ENCODE results near the gene KCNAB1.

The KCNAB1 gene

DNA sequence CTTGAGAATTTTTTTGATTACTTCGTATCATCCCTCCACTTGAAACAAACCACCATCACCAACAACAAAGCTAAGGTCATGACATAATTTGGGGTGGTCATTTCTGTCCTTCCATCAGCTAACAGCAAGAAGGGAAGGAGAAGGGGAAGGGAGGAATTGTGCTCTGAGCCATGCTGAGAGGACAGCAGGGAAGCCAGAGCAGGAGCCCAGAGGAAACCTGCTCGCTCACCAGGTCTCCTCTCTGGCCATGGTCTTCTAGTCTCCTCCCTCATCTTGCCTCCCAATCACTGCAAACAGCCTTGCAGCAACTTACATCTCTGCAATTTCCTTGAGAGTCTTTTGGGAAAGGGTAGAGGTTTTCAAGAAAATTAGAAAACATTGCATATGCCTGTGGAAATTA lies 237.9 kb downstream of the KCNAB1 start:
- no peak overlapping the region for H3K4me3 ChIP-seq (ENCODE audit: low read depth, low read length)
- TF ChIP-seq, protein P1, sequence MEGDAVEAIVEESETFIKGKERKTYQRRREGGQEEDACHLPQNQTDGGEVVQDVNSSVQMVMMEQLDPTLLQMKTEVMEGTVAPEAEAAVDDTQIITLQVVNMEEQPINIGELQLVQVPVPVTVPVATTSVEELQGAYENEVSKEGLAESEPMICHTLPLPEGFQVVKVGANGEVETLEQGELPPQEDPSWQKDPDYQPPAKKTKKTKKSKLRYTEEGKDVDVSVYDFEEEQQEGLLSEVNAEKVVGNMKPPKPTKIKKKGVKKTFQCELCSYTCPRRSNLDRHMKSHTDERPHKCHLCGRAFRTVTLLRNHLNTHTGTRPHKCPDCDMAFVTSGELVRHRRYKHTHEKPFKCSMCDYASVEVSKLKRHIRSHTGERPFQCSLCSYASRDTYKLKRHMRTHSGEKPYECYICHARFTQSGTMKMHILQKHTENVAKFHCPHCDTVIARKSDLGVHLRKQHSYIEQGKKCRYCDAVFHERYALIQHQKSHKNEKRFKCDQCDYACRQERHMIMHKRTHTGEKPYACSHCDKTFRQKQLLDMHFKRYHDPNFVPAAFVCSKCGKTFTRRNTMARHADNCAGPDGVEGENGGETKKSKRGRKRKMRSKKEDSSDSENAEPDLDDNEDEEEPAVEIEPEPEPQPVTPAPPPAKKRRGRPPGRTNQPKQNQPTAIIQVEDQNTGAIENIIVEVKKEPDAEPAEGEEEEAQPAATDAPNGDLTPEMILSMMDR (IDR thresholded peaks at IDR 0.05; ENCODE audit: borderline replicate concordance, insufficient read depth, low read depth, low read length) = no peak

DNA sequence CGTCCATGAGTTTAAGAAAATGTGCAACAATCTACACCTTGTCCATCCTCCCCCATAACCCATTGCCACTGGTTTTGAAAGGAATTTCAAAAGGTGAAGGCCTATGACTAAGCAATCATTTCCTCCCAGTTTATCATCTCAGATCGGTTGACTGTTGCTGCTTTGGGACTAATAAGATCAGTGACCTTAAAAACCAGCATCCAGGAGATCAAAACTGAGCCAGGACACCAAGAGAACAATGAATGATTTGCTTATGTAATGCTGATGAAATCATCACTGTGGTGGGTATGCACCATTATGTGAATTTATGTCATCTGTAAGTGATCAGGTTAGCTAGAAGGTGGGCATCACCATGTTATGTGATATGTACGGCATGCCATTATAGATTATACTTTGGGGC lies 239.0 kb downstream of the KCNAB1 start:
- TF ChIP-seq, protein P1 (IDR thresholded peaks at IDR 0.05; ENCODE audit: borderline replicate concordance, insufficient read depth, low read depth, low read length) = no peak
- no peak overlapping the region for H3K4me3 ChIP-seq (ENCODE audit: low read depth, low read length)

DNA sequence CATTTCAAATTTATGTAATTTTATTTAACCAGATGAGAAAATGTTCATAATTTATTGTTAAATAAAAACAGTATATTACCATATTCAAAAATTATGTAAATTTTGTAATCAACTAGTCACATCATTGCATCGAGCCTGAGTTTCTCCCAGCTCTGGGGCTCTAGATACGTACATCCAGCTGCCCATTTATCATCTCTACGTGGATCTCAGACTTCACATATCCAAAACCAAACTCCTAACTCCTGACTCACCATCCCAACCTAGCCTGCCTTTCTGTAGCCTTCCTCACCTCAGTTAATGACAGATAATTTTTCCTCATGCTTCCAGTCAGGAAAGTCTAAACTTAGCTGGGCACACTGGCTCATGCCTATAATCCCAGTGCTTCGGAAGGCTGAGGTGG lies 239.7 kb downstream of the KCNAB1 start:
- H3K4me3 ChIP-seq (ENCODE audit: low read depth, low read length) = no peak overlapping the region
- TF ChIP-seq, protein P1 (IDR thresholded peaks at IDR 0.05; ENCODE audit: borderline replicate concordance, insufficient read depth, low read depth, low read length) = no peak

DNA sequence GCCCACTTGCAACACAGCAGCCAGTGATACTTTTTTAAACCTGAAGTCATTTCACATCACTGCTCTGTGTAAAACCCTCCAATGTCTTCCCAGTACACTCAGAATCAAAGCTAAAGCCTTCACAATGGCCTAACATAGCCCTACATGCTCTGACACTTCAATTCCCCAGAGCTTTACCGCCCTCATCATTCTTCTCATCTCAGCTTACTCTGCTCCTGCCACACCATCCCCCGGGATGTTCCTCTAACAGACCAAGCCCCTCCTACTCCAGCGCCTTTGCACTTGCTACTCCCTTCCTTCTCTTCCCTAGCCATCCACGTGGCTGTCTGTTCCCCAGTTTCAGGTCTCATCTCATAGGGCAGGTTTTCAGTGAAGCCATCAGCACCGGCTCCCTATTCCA lies 240.6 kb downstream of the KCNAB1 start:
- TF ChIP-seq, protein P1 (IDR thresholded peaks at IDR 0.05; ENCODE audit: borderline replicate concordance, insufficient read depth, low read depth, low read length) = no peak
- no peak overlapping the region for H3K4me3 ChIP-seq (ENCODE audit: low read depth, low read length)

DNA sequence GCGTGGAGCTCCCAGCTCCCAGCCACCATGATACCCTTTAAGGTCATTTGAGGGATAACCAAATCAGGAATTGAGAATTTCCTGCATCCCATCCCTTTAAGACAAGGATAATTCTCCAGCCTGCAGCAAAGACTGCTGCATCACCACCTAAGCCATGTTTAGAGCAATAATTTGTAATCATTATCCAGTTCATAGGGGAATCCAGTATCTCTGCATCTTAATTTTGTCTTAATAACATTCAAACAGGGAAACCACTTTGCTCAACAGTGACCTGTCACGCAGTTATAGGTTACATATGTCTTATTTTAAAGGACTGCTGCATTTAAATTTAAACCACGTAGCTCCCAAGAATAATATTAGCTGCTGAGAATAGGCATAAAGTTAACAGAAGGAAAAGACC lies 246.2 kb downstream of the KCNAB1 start:
- TF ChIP-seq, protein P1 (IDR thresholded peaks at IDR 0.05; ENCODE audit: borderline replicate concordance, insufficient read depth, low read depth, low read length) = no peak
- H3K4me3 ChIP-seq (ENCODE audit: low read depth, low read length) = no peak overlapping the region

DNA sequence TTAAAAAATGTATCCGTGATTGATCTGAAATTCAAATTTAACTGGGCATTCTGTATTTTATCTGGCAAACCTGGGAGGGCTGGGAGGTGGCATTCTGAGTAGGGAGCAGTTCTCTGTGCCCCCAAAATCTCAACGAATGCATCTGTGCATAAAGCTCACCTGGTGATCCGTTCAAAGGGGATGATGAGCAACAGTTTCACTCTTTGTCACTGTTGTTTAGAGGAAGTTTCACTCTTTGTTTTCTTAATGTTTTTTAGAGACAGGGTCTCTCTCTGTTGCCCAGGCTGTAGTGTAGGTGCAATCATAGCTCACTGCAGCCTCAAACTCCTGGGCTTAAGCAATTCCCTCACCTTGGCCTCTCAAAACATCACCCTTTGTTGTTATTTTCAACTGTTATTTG lies 247.8 kb downstream of the KCNAB1 start:
- TF ChIP-seq, protein P1 (IDR thresholded peaks at IDR 0.05; ENCODE audit: borderline replicate concordance, insufficient read depth, low read depth, low read length) = no peak
- no peak overlapping the region for H3K4me3 ChIP-seq (ENCODE audit: low read depth, low read length)

DNA sequence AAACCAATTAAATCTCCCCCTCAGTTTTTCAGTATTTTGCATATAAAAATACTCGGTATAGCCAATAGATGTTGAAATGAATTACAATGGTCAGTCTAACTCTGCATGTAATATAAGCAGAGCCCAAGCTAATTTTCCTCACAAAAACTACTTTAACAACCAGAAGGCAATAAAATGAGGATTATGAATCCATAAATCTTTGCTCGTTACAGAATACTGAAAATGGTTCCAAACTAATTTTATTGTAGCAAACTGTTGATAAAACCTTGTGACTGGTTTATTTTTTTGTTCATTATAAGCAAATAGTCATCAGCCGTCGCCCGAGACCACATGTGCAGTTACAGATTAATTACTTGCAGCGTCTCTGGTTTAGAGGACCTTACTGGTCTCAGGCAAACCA lies 251.3 kb downstream of the KCNAB1 start:
- TF ChIP-seq, protein P1 (IDR thresholded peaks at IDR 0.05; ENCODE audit: borderline replicate concordance, insufficient read depth, low read depth, low read length) = no peak
- H3K4me3 ChIP-seq (ENCODE audit: low read depth, low read length) = no peak overlapping the region

All from GM12875 (cell line).